Measurements from ENCODE around the gene LYST.
"Not testable (repeated sequence)": the region's sequence is repeated elsewhere in the genome, so short reads cannot be mapped to it uniquely, and the experiment has no call there.

LYST gene

DNA sequence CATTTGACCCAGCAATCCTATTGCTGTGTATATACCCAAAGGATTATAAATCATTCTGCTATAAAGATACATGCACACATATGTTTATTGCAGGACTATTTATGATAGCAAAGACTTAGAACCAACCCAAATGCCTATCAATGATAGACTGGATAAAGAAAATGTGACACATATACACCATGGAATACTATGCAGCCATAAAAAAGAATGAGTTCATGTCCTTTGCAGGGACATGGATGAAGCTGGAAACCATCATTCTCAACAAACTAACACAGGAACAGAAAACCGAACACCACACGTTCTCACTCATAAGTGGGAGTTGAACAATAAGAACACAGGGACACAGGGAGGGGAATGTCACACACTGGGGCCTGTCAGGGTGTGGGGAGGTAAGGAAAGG, 37.1 kb upstream of the LYST start:
- not testable (repeated sequence) for H3K27me3 ChIP-seq (ENCODE audit: control insufficient read depth, insufficient read depth, low read length); H3K27ac ChIP-seq (ENCODE audit: low read depth, low read length); H3K9ac ChIP-seq (ENCODE audit: low read depth, low read length); H3K4me3 ChIP-seq (ENCODE audit: low read depth, low read length); H3K9me3 ChIP-seq (ENCODE audit: control insufficient read depth, insufficient read depth, low read length); H3K36me3 ChIP-seq (ENCODE audit: control insufficient read depth, insufficient read depth, low read length); H3K4me1 ChIP-seq (ENCODE audit: control insufficient read depth, insufficient read depth, low read length)

DNA sequence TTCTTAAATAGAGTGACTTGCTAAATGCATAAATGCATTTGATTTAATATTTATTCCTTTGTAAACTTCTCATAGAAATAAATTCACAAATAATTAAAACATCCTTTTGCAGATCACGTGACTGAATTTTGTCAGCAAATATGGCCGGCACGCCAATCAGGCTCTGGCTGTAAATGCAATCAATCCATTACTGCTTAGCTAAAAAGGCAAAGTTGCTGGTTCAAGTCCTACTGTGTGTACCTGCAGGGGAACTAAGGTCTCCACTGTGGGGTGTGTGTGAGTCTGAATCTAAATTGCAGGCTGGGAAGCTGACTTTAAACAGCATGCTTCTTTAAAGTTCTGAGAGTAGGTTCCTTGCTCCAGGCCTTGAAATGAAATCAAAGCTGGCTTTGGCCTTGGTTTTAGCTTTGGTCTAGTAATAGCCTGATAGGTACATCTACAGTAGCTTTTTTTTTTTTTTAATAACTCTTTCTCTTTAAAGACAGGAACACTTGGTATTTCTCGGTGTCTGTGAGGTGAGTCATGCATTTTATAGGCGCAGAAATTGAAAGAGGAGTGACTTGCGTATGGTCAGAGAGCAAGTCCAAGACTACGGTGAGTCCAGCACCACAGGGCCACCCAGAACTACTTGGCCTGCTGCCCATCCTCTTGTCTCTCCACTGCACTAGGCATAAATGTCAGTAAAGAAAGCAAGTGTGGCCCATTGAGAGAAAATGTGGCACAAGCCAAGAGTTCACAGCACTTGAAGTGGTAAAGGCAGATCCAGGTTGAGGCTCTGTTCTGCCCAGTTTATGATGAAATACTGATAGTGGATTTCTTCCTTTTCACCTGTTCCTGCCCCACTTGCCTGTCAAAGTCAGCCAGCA, 36.2 kb upstream of the LYST start:
- Histone ChIP-seq H3K27me3 (ENCODE audit: control insufficient read depth, insufficient read depth, low read length) (no peaks in the 10 kb centered on the region), H3K4me1 (ENCODE audit: control insufficient read depth, insufficient read depth, low read length) (0 out of 2 replicates have a peak, but pooled peaks cover 5% of the 10 kb centered on the region), H3K9me3 (ENCODE audit: control insufficient read depth, insufficient read depth, low read length) (no peaks in the 10 kb centered on the region), H3K36me3 (ENCODE audit: control insufficient read depth, insufficient read depth, low read length) (no peaks in the 10 kb centered on the region), H3K9ac (ENCODE audit: low read depth, low read length) (no peak overlapping the region), H3K4me3 (ENCODE audit: low read depth, low read length) (no peak overlapping the region), H3K27ac (ENCODE audit: low read depth, low read length) (no peak overlapping the region)

DNA sequence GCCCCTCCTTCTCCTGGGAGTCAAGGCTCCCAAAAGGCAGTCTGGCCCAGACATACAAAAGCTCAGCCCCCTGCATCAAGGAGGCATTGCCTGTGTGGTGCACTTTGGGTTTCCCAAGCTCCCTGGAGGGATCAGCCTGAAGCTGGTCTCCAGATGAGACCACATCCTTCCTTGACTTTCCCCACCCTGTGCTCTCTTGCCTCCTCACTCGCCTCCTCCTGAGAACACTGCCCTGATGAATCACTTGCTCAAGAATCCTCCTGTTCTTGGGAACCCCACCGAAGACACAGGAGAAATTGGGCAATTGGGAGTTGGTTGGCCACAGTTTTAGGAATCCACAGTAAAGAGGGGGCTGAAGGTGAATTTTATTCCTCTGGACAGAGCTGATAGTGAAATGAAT, 34.8 kb upstream of the LYST start:
- Histone ChIP-seq H3K9me3 (ENCODE audit: control insufficient read depth, insufficient read depth, low read length) (no peaks in the 10 kb centered on the region), H3K27ac (ENCODE audit: low read depth, low read length) (no peak overlapping the region)

DNA sequence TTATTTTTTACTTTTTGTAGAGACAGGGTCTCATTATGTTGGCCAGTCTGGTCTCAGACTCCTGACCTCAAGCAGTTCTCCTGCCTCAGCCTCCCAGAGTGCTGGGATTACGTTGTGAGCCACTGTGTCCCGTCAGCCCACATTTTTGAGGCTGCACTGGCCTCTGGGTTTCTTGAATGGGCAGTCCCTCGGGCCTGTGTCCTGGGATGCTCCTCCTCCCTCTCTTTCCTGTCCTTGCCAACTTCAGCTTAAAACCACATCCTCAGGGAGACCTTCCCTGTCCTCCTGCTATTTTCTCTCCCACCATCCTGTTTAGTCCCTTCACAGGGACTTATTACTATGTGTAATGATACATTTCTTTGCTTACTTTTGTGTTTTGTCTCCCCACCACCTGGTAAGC, 31.4 kb upstream of the LYST start:
- H3K36me3 ChIP-seq (ENCODE audit: control insufficient read depth, insufficient read depth, low read length), result no peaks in the 10 kb centered on the region
- H3K9ac ChIP-seq (ENCODE audit: low read depth, low read length), result no peak overlapping the region
- H3K4me3 ChIP-seq (ENCODE audit: low read depth, low read length), result no peak overlapping the region
- no peaks in the 10 kb centered on the region for H3K9me3 ChIP-seq (ENCODE audit: control insufficient read depth, insufficient read depth, low read length)
- H3K4me1 ChIP-seq (ENCODE audit: control insufficient read depth, insufficient read depth, low read length), result 0 out of 2 replicates have a peak, but pooled peaks cover 5% of the 10 kb centered on the region
- no peaks in the 10 kb centered on the region for H3K27me3 ChIP-seq (ENCODE audit: control insufficient read depth, insufficient read depth, low read length)
- no peak overlapping the region for H3K27ac ChIP-seq (ENCODE audit: low read depth, low read length)

More for the DNA sequence above, 34.8 kb upstream of the LYST start:
- Histone ChIP-seq H3K9ac (ENCODE audit: low read depth, low read length) (no peak overlapping the region), H3K27me3 (ENCODE audit: control insufficient read depth, insufficient read depth, low read length) (no peaks in the 10 kb centered on the region), H3K36me3 (ENCODE audit: control insufficient read depth, insufficient read depth, low read length) (no peaks in the 10 kb centered on the region), H3K4me3 (ENCODE audit: low read depth, low read length) (no peak overlapping the region), H3K4me1 (ENCODE audit: control insufficient read depth, insufficient read depth, low read length) (0 out of 2 replicates have a peak, but pooled peaks cover 5% of the 10 kb centered on the region)

DNA sequence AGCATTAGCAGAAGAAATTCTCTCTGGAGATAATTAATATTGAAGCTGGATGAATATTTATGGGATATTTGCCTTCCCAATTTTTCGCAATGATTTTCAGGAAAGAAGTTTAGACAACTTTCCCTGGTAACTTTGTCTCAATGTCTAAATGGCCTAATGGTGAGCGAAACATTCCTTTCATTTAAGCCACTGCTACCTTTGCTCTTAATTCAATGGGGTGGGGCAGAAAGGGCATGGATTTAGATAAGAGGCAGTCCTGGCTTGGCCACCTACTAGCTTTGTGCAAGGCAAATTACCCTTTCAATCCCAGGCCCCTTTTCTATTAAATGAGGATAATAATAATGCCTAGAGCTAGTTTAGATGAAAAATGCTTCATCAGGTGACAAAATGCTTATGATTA, 27.1 kb upstream of the LYST start:
- H3K9ac ChIP-seq (ENCODE audit: low read depth, low read length), result no peak overlapping the region
- H3K27me3 ChIP-seq (ENCODE audit: control insufficient read depth, insufficient read depth, low read length), result no peaks in the 10 kb centered on the region
- no peaks in the 10 kb centered on the region for H3K36me3 ChIP-seq (ENCODE audit: control insufficient read depth, insufficient read depth, low read length)
- H3K4me3 ChIP-seq (ENCODE audit: low read depth, low read length), result no peak overlapping the region
- no peaks in the 10 kb centered on the region for H3K4me1 ChIP-seq (ENCODE audit: control insufficient read depth, insufficient read depth, low read length)
- no peaks in the 10 kb centered on the region for H3K9me3 ChIP-seq (ENCODE audit: control insufficient read depth, insufficient read depth, low read length)
- H3K27ac ChIP-seq (ENCODE audit: low read depth, low read length), result peak overlapping the region; percentile 63

DNA sequence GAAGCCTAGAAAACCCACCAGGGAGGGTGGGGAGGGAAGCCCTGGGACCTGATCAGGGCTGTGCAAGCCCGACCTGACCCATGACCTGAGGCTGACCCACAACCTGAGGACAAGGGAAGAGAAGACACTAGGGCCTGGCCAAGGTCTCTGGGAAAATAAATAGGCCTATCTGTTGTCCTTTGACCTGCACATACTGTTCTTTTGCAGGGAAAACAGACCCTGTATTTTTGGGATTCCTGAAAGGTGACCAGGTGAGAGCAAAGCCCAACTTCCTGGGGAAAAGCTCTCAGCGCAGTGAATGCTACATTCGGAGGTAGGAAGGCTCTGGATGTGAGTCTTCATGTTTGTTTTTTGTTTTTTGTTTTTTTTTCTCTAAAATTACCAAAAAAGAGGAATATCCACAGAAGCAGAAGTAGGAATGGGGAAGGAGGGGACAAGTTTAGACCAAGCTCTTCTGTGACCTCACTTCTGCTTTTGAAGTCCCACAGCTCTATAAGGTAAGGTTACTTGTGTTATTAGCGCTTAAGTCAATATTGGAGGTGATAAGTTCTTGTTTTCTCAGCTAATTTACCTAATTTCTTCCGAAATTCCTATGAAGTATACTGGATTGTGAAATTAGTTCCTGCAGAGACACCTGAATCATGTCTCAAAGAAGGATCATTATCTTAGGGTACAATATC, 26.2 kb upstream of the LYST start:
- H3K36me3 ChIP-seq (ENCODE audit: control insufficient read depth, insufficient read depth, low read length), result no peaks in the 10 kb centered on the region
- H3K9ac ChIP-seq (ENCODE audit: low read depth, low read length), result no peak overlapping the region
- H3K27me3 ChIP-seq (ENCODE audit: control insufficient read depth, insufficient read depth, low read length), result no peaks in the 10 kb centered on the region
- no peaks in the 10 kb centered on the region for H3K4me1 ChIP-seq (ENCODE audit: control insufficient read depth, insufficient read depth, low read length)
- H3K27ac ChIP-seq (ENCODE audit: low read depth, low read length), result peak overlapping the region; percentile 63
- H3K4me3 ChIP-seq (ENCODE audit: low read depth, low read length), result no peak overlapping the region
- H3K9me3 ChIP-seq (ENCODE audit: control insufficient read depth, insufficient read depth, low read length), result no peaks in the 10 kb centered on the region

DNA sequence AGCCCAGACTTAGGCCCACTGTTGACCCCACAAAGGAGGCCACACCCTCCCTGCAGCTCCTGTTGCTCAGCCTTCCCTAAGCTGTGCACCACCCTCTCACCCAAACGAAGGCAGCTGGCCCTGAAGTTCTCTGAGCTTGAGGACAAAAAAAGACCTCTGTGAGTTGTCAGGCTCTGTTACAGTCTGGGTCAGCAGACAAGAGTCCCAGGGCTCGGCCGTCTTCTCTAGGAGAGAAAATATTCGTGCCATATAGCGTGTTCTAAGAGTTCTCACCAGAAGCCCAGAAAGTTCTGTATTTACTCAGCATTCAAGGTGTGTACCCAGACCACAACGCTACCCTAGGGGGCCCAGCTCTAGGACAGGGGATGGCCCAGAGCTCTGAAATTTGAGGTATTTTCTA, 25.5 kb upstream of the LYST start:
- H3K36me3 ChIP-seq (ENCODE audit: control insufficient read depth, insufficient read depth, low read length), result no peaks in the 10 kb centered on the region
- no peaks in the 10 kb centered on the region for H3K4me1 ChIP-seq (ENCODE audit: control insufficient read depth, insufficient read depth, low read length)
- no peak overlapping the region for H3K4me3 ChIP-seq (ENCODE audit: low read depth, low read length)
- no peak overlapping the region for H3K9ac ChIP-seq (ENCODE audit: low read depth, low read length)
- no peaks in the 10 kb centered on the region for H3K27me3 ChIP-seq (ENCODE audit: control insufficient read depth, insufficient read depth, low read length)
- no peak overlapping the region for H3K27ac ChIP-seq (ENCODE audit: low read depth, low read length)
- H3K9me3 ChIP-seq (ENCODE audit: control insufficient read depth, insufficient read depth, low read length), result no peaks in the 10 kb centered on the region

DNA sequence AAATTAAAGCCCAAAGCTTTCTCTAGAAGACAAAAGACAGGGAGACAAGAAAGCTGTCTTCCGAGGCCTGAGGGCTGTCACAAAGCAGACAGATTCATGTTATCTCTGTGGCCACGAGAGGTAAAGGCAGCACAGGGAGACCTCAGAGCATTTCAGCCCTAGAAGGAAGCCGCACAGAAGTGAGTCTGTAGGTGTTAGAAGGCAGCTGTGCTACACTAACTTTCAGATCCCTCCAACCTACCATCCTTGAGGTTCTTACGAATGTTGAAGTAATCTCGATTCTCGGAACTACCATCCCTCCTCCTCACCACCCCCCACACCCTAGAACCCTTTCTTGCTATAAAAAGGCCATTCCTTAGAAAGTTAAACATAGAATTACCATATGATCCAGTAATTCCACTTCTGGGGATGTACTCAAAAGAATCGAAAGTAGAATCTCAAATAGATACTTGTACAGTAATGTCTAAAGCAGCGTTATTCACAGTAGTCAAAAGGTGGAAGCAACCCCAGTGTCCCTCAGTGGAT, 21.5 kb upstream of the LYST start:
- no peaks in the 10 kb centered on the region for H3K36me3 ChIP-seq (ENCODE audit: control insufficient read depth, insufficient read depth, low read length)
- no peaks in the 10 kb centered on the region for H3K4me1 ChIP-seq (ENCODE audit: control insufficient read depth, insufficient read depth, low read length)
- no peak overlapping the region for H3K9ac ChIP-seq (ENCODE audit: low read depth, low read length)
- no peaks in the 10 kb centered on the region for H3K9me3 ChIP-seq (ENCODE audit: control insufficient read depth, insufficient read depth, low read length)
- H3K27ac ChIP-seq (ENCODE audit: low read depth, low read length), result no peak overlapping the region
- H3K27me3 ChIP-seq (ENCODE audit: control insufficient read depth, insufficient read depth, low read length), result no peaks in the 10 kb centered on the region
- no peak overlapping the region for H3K4me3 ChIP-seq (ENCODE audit: low read depth, low read length)

DNA sequence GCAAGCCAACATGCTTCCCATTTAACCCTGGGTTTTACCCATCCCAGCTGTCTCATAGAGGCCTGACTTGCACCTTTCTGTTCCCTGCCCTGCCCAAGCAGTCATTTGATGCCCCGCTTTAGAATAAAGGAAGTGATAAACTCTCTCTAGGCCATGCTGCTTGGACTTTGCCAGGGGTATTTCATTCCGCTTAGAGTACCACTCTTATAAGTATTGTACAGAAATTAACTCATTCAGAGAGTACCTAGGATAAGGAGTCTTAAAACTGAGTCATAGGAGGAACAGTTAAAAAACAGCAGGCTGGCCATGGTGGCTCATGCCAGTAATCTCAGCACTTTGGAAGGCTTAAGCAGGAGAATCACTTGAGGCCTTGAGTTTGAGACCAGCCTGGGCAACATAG, 21.0 kb upstream of the LYST start:
- Histone ChIP-seq H3K4me3 (ENCODE audit: low read depth, low read length) (no peak overlapping the region), H3K9me3 (ENCODE audit: control insufficient read depth, insufficient read depth, low read length) (no peaks in the 10 kb centered on the region), H3K4me1 (ENCODE audit: control insufficient read depth, insufficient read depth, low read length) (no peaks in the 10 kb centered on the region), H3K27me3 (ENCODE audit: control insufficient read depth, insufficient read depth, low read length) (no peaks in the 10 kb centered on the region), H3K9ac (ENCODE audit: low read depth, low read length) (no peak overlapping the region), H3K36me3 (ENCODE audit: control insufficient read depth, insufficient read depth, low read length) (no peaks in the 10 kb centered on the region), H3K27ac (ENCODE audit: low read depth, low read length) (no peak overlapping the region)

DNA sequence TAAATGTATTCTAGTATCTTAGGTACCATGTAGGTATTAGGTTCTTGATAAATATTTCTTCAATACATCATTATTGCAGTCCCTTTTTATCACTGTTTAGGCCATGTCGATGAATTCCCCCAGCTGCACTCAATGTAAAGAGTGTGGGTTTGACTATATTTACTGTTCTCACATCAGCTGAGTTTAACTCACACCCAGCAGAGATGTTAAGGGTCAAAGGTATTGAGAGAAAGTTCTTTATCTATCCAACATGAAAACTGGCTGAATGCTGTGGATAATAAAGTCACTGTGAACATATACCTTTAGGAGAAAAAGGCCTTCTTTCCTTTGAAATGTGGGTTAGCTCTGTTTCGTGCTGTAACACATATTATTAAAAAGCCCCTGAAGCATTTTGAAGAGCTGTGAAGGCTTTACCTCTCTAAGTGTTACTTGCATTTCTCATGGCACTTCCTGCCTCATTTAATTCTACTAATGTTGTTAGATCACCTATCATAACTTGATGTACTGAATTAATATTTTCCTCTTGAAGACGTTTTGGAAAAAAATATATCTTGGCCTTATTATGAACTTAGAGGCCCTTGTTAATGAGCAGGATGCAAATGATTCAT, 19.1 kb upstream of the LYST start:
- Histone ChIP-seq H3K4me1 (ENCODE audit: control insufficient read depth, insufficient read depth, low read length) (no peaks in the 10 kb centered on the region), H3K36me3 (ENCODE audit: control insufficient read depth, insufficient read depth, low read length) (no peaks in the 10 kb centered on the region), H3K9me3 (ENCODE audit: control insufficient read depth, insufficient read depth, low read length) (no peaks in the 10 kb centered on the region), H3K4me3 (ENCODE audit: low read depth, low read length) (no peak overlapping the region), H3K27me3 (ENCODE audit: control insufficient read depth, insufficient read depth, low read length) (no peaks in the 10 kb centered on the region), H3K9ac (ENCODE audit: low read depth, low read length) (no peak overlapping the region), H3K27ac (ENCODE audit: low read depth, low read length) (no peak overlapping the region)
